Left ventricle myocardium inferior (tissue), 1 donor: ENCODE results near the gene ASB17. TPM values are rescaled to one million over a fixed set of nuclear protein-coding genes. Genes with fewer than 3 reads are reported as not detected.

Source experiments
- DNase-seq: peaks from one replicate; pipeline ENCODE4 v3.0.0-alpha.2; 2020
- H3K27ac ChIP-seq: fragments of 200-600 bp; replicated peaks from 2 replicates; pipeline ENCODE4 v1.8.0; 2021
- H3K27me3 ChIP-seq: fragments of 200-600 bp; 2 replicates; pipeline ENCODE4 v1.8.0; 2021; ENCODE audit warnings: low read depth
- H3K36me3 ChIP-seq: fragments of 200-600 bp; 2 replicates; pipeline ENCODE4 v1.8.0; 2021
- H3K4me1 ChIP-seq: fragments of 200-600 bp; 2 replicates; pipeline ENCODE4 v1.8.0; 2021
- H3K4me3 ChIP-seq: fragments of 200-600 bp; 2 replicates; pipeline ENCODE4 v1.8.0; 2021; ENCODE audit warnings: mild to moderate bottlenecking, moderate library complexity
- H3K9me3 ChIP-seq: fragments of 200-600 bp; replicated peaks from 2 replicates; pipeline ENCODE4 v1.8.0; 2021
- intact Hi-C: fragments of 100-400 bp; cut with micrococcal nuclease; formaldehyde crosslinking; loops from one replicate; pipeline ENCODE4 v1.11.0; 2022
- long read RNA-seq: library from polyadenylated mRNA; unstranded; transcript quantifications from one replicate; pipeline ENCODE4 v2.0.0, GENCODE V29; 2021
- total RNA-seq: library from RNA; stranded (reverse); fragmentation: NEBNext Ultra II Directional; extraction: Animal tissue kit (Norgen Biotek cat#: 25700); gene quantifications from one replicate; pipeline ENCODE4 v1.2.1, GENCODE V29; 2021
- TF ChIP-seq, protein P1 (sequence below): fragments of 200-600 bp; IDR thresholded peaks from 2 replicates; pipeline ENCODE4 v1.8.0; 2021; ENCODE audit warnings: antibody characterized with exemption, mild to moderate bottlenecking, borderline replicate concordance
- donor health status: DM: no; HTN: yes; CAD: no; lungs with severe emphysema.

ASB17 gene, protein sequence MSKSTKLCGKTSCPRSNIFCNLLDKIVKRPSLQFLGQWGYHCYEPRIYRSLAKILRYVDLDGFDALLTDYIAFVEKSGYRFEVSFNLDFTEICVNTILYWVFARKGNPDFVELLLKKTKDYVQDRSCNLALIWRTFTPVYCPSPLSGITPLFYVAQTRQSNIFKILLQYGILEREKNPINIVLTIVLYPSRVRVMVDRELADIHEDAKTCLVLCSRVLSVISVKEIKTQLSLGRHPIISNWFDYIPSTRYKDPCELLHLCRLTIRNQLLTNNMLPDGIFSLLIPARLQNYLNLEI
- total RNA-seq, result not detected
- long read RNA-seq, result 0 reads

DNA sequence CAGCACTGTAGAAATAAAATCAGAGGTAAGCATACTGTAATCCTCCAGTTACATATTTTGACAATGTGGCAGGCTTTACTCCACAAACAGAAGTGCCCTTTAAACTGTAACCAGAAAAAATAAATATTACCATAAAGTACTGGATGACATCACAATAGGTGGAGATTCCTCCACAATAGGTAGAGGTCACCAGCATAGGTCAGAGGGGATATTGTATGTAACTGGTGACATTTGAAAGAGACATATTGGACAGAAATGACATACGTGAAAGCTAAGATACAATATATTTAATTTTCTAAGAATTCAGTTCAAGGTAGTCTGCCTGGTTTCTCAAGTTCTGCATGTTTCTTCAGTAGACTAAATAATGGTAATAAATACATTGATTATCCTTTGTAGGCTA lies at the start of gene ASB17:
Gene ASB17, minus strand, starts transcription at position 101 of the 400 bp plus-strand sequence. CDS start 113 bp downstream, outside the sequence.
- intact Hi-C loops, result no loop called here
- Histone ChIP-seq H3K4me1 (no peaks in the 10 kb centered on the region), H3K4me3 (no peak within 1 kb of the TSS), H3K27me3 (no peaks in the 10 kb centered on the region), H3K9me3 (no peaks in the 10 kb centered on the region), H3K27ac (no peak within 1 kb of the TSS), H3K36me3 (no peaks in the 10 kb centered on the region)
- no peak for DNase-seq
- TF ChIP-seq, protein P1, sequence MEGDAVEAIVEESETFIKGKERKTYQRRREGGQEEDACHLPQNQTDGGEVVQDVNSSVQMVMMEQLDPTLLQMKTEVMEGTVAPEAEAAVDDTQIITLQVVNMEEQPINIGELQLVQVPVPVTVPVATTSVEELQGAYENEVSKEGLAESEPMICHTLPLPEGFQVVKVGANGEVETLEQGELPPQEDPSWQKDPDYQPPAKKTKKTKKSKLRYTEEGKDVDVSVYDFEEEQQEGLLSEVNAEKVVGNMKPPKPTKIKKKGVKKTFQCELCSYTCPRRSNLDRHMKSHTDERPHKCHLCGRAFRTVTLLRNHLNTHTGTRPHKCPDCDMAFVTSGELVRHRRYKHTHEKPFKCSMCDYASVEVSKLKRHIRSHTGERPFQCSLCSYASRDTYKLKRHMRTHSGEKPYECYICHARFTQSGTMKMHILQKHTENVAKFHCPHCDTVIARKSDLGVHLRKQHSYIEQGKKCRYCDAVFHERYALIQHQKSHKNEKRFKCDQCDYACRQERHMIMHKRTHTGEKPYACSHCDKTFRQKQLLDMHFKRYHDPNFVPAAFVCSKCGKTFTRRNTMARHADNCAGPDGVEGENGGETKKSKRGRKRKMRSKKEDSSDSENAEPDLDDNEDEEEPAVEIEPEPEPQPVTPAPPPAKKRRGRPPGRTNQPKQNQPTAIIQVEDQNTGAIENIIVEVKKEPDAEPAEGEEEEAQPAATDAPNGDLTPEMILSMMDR, result no peak

DNA sequence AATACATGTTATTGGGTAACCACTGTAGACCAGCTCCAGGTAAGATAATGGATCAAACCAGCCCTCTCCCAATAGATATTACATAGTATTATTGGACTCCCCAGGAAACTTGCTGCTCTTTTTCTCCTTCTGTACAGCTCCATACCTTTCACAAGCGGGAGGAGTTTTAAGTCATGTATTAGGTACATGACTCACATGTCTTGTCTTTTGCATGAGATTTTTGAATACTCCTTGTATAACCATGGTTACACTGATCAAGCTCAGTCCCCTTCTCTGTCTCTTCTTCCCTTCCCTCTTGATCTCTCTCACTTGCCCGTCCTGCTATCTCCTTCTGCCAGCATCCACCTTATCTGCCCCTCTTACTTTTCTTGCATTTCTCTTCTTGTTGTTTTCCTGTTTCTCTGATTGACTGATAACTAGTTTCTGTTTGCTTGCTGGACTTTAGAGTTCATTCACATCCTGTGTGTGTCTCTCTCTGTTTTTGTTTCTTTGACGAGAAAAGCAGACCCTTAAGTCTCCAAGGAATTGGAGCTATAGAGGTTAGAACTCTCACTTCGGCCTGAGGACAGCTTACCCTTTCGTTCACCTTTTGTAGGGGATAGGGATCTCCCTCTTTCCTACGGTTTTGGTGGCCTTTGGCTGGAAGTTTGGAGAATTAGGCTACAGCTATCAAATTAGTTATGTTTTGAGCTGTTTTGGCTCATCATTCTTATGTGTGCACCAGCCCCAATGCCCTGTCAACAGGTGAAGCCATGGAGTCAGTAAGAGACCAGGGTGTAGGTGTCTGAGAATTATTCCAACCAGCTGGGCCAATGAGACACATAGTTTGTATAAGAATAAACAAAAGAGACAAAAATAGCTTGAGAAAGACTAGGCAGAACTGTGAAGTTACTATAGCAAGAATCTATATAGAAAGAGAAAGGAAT lies 49.0 kb upstream of the ASB17 start:
- no peak for DNase-seq
- intact Hi-C loops, result no loop called here
- Histone ChIP-seq H3K27ac (no peak overlapping the region), H3K27me3 (no peaks in the 10 kb centered on the region), H3K36me3 (no peaks in the 10 kb centered on the region), H3K9me3 (peaks cover 15% of the 10 kb centered on the region), H3K4me1 (no peaks in the 10 kb centered on the region), H3K4me3 (no peak overlapping the region)
- TF ChIP-seq, protein P1, result no peak

DNA sequence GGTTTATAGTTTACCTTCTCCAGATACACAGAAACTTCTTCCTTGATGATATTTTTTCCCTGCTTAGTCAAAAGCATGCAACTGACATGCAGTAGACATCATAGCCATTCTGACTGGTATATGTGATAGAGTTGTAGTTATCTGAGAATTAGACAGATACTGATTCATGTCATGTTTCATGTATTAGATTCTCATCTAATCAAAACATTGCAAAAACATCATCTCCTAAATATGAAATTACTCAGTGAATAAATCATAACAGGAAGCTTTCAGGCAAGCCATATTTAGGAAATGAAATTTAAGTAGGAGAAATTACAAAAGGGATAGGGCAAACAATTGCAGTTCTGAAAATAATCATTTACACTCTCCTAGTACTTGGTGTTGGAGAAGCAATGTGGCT lies 38.4 kb upstream of the ASB17 start:
- H3K4me1 ChIP-seq, result no peaks in the 10 kb centered on the region
- no peaks in the 10 kb centered on the region for H3K36me3 ChIP-seq
- DNase-seq, result no peak
- TF ChIP-seq, protein P1, result no peak
- H3K27me3 ChIP-seq, result no peaks in the 10 kb centered on the region
- no peak overlapping the region for H3K27ac ChIP-seq
- H3K4me3 ChIP-seq, result no peak overlapping the region
- no peaks in the 10 kb centered on the region for H3K9me3 ChIP-seq
- intact Hi-C loops, result no loop called here

DNA sequence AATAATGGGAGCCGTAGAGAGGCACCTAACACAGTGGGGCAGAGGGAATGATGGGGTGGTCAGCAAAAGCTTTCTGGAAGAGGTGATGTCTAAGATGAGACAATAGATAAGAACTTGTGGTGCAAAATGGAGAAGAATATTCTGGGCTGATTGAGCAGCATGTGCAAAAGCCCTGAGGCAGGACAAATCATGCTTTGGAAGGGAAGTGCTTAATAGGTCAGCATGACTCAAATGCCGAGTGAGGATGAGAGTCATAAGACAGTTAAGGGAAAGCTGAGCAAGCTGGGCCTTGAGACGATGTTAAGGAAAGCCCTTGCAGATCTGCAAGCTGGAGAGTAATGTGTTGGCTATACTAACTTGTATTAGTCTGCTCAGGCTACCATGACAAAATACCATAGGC lies 37.3 kb upstream of the ASB17 start:
- no peaks in the 10 kb centered on the region for H3K4me1 ChIP-seq
- TF ChIP-seq, protein P1, result no peak
- intact Hi-C loops, result no loop called here
- H3K9me3 ChIP-seq, result no peaks in the 10 kb centered on the region
- no peak for DNase-seq
- no peaks in the 10 kb centered on the region for H3K36me3 ChIP-seq
- no peak overlapping the region for H3K4me3 ChIP-seq
- no peaks in the 10 kb centered on the region for H3K27me3 ChIP-seq
- no peak overlapping the region for H3K27ac ChIP-seq

DNA sequence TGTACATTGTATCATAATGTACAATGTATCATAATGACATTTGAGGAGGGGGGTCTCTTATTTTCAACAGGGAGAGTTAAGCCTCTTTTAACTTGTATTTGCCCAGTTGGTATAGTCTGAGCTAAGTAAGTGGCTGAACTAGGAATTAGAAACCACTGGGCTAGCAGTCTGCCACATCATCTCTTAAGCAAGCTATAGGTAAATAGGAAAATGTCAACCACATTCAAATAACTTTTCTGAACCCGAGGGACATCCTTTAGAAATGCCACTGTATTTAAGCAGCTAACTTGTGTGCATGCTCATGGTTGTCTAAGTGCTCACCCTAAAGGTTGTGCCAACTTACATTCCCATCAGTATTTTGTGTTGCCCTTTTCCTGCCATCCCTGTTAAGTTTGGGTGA lies 35.5 kb upstream of the ASB17 start:
- H3K4me1 ChIP-seq, result no peaks in the 10 kb centered on the region
- H3K27ac ChIP-seq, result no peak overlapping the region
- no peaks in the 10 kb centered on the region for H3K9me3 ChIP-seq
- H3K36me3 ChIP-seq, result no peaks in the 10 kb centered on the region
- DNase-seq, result no peak
- TF ChIP-seq, protein P1, result no peak
- intact Hi-C loops, result no loop called here
- peaks cover 4% of the 10 kb centered on the region for H3K27me3 ChIP-seq
- H3K4me3 ChIP-seq, result no peak overlapping the region
